GM18867 (cell line): ENCODE measurements around the gene GRM5.
"Not testable (repeated sequence)": the region's sequence is repeated elsewhere in the genome, so short reads cannot be mapped to it uniquely, and the experiment has no call there.

Experiments used
- ATAC-seq: cut with Tn5 transposase; IDR thresholded peaks from one replicate; pipeline ENCODE4 v1.9.1; 2021; ENCODE audit warnings: mild to moderate bottlenecking, moderate library complexity; ENCODE audit not compliant: unreplicated experiment

Gene GRM5

GRCh38 chr11:88552379-88553062, 513.3 kb downstream of the GRM5 start:
- peak; percentile 98 for ATAC-seq

GRCh38 chr11:88544656-88545280, 521.0 kb downstream of the GRM5 start:
- ATAC-seq = peak; percentile 19

DNA sequence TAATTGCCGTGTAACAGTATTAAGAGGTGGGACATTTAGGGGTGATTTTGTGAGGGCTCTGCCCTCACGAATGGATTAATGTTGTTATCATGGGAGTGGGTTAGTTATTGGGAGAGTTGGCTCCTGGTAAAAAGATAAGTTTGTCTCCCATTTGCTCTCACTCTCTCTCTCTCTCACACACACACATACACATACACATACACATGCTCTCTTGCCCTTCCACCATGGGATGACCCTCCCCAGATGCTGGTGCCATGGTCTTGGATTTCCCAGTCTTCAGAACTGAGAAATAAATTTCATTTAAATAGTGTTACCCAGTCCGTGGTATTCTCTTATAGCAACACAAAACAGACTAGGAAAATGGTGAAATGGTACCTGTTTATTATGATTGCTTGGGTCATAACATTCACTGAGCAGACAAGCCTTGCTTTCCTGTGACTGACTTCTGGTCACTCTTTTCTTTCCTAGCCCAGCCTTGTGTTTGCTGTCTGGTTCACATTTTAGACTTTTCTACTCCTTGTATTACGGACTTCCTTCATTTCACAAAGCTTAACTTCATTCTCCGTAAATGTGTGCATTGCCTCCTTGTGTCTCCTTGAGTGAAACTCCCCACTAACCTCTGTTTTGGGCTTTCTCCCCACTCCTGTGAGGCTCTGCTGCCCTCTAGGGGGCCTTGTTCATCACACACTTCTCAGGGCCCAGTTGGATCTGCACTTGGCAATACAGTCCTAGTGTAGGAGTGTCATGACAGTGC, 521.7 kb downstream of the GRM5 start:
- ATAC-seq = peak; percentile 99

DNA sequence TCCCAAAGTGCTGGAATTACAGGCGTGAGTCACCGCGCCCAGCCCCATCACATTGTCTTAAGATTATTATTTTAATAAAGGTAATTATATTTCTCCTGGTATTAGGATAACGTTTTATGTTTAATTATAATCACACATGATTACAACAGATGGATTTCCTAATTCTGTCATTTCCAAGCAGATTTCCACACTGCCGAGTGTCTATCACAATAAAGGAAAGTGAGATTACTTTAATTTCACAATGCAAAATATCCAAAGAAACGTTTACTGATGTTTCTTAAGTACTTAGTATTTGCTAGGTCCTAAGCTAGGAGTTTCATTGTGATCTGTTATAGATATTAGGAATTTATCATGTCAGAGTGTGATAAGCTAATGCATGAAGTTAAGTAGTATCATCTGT, 524.8 kb downstream of the GRM5 start:
- no peak for ATAC-seq

GRCh38 chr11:88538098-88538497, 527.7 kb downstream of the GRM5 start:
- ATAC-seq = no peak

- no peak for ATAC-seq
Observed at GRCh38 chr11:88537613-88538012, 528.2 kb downstream of the GRM5 start.

DNA sequence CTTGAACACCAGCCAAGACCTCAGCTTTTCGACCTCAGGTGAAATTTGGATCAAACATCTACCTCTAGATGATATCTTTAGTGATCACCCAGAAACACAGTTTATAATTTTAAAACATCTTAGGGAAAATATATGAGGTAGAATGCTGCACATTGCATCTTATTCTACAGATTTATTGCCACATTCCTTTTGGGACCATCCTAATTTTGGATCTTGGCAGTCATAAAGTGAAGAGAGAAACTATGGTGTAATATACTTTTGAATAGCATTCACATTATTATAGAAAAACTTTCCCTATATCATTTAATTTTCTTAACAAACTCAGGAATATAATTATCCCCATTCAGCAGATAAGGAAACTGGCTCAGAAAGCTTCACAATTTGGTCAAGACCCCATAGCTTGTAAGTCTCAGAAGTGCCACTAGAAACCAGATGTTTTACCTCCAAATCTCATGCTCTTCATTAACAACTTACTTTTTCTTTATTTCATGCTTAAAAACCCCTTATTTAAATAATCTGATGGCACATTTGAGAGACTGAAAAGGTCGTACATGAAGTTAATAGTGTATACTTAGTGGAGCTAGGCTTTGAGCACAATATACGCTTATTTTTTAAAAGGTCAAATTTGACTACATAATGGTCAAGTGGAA, 529.0 kb downstream of the GRM5 start:
- no peak for ATAC-seq

- ATAC-seq = peak; percentile 98
Observed at GRCh38 chr11:88535916-88536547, 529.8 kb downstream of the GRM5 start.

GRCh38 chr11:88535266-88535665, 530.5 kb downstream of the GRM5 start:
- ATAC-seq = no peak

DNA sequence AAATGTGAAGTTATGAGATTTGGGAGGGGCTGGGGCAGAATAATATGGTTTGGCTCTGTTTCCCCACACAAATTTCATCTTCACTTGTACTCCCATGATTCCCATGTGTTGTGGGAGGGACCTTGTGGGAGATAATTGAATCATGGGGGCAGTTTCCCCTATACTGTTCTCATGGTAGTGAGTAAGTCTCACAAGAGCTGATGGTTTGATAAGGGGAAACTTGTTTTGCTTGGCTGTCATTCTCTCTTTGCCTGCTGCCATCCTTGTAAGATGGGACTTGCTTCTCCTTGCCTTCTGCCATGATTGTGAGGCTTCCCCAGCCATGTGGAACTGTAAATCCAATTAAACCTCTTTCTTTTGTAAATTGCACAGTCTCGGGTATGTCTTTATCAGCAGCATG, 531.1 kb downstream of the GRM5 start:
- ATAC-seq = not testable (repeated sequence)

GRCh38 chr11:88534185-88534584, 531.6 kb downstream of the GRM5 start:
- no peak for ATAC-seq

DNA sequence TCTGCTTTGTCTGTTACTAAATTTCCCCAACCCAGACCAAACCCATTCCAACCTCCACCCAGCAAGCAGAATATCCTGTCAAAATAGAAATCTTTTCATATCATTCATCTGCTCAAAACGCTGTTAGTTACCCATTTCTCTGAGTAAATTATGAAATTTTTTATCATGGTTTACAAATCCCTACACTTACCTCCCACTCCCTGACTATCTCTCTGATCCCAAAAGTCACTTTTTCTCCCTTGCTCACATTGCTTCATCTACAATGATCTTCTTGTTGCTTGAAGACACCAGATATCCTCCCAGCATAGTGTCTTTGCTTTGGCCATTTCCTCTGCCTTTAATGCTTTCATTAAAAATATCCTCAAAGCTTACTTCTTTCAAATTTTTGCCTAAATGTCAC, 532.8 kb downstream of the GRM5 start:
- ATAC-seq = no peak

DNA sequence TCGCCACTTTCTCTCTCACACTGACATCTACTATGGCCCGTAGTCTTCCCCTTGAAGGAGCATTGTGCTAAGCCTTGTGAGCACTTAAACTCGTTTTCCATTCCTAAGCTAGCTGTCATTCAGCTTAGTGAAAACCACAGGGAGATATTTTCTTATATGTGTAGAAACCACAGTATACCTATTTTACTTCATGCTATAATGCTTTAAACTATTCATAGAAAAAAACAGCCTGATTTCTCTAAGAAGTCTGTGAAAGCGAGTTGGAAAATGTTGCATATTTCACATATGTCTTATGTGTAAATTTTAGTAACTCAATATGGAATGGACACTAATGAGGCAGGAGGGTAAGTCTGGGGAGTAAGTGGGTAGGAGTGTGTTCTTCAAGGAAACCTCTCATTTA, 534.0 kb downstream of the GRM5 start:
- ATAC-seq = no peak

- ATAC-seq = no peak
Observed at GRCh38 chr11:88529426-88529825, 536.4 kb downstream of the GRM5 start.

- no peak for ATAC-seq
Observed at GRCh38 chr11:88523386-88524071, 542.3 kb downstream of the GRM5 start.

DNA sequence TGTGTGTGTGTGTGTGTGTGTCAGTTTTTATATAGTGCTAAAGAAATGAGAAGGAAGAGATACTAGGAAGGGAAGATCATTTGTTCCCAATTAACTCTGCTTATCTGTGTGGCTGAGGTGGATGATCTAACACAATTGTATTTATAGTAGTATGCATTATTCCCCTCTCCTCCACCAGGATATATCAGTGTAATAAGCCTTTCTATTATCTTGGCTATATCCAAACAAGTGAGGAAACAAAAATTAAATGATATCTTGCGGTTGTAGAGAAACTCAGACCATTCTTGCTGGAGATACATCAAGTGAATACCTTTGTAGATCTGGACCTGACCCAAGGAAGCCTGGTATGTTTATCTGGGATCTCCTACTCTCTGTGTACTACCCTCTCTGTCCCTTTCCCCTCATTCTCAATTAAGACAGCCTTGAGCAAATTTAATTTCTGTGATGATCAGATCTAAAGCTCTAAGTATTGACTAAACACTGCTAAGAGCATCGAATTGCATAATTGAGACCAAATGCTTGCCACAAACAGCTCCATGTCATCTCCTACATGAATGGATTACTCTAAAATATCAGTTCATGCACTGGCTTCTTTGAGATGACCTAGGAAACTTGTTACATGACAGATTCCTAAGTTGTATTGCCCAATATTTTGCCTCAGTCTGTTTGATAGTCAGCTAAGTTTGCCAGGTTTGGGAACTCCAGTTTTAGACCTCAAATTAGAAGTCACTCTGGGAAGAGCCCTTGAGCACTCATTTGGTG, 543.0 kb downstream of the GRM5 start:
- no peak for ATAC-seq

- ATAC-seq = no peak
Observed at GRCh38 chr11:88521799-88522201, 544.0 kb downstream of the GRM5 start.

- ATAC-seq = no peak
Observed at GRCh38 chr11:88521399-88521798, 544.4 kb downstream of the GRM5 start.

- no peak for ATAC-seq
Observed at GRCh38 chr11:88520391-88520790, 545.4 kb downstream of the GRM5 start.

GRCh38 chr11:88515002-88515401, 550.8 kb downstream of the GRM5 start:
- no peak for ATAC-seq
